ENCODE measurements around the gene GIT2. TPM values are rescaled to one million over a fixed set of nuclear protein-coding genes. Genes with fewer than 3 reads are reported as not detected.

GIT2 gene
- total and polyA plus RNA-seq, 10 donors: 26.5 to 169 (median 121) TPM

- intact Hi-C loops (cut with DNase I; ENCODE audit: low total_unique reads): no loop called here
- H3K4me1 ChIP-seq: peaks cover 0 to 6% (median 0%) of the 10 kb centered on the region in 6 donors
- H3K4me3 ChIP-seq: no peak overlapping the region
- DNase-seq: peak; percentile 38
- H3K36me3 ChIP-seq: peaks cover 11 to 100% (median 95%) of the 10 kb centered on the region in 6 donors
- H3K9me3 ChIP-seq: no peaks in the 10 kb centered on the region
- no peak overlapping the region for H3K27ac ChIP-seq
- 80 to 90% (median 87%) methylated on average over 3 to 4 of the region's 4 CpGs for WGBS, 5 donors
- TF ChIP-seq POLR2AphosphoS5 (IDR thresholded peaks at IDR 0.05): peak in 1 of 3 donors; percentile 6
- TF ChIP-seq CTCF (IDR thresholded peaks at IDR 0.05 in 8 of 11, conservative IDR thresholded peaks at IDR 0.05 in 3 of 11): no peak
- no peaks in the 10 kb centered on the region for H3K27me3 ChIP-seq (replicated peaks in 1 of 7)
Measured at GRCh38 chr12:109916045-109916444, 80.1 kb downstream of the GIT2 start.

- H3K27ac ChIP-seq: no peak overlapping the region
- no peaks in the 10 kb centered on the region for H3K27me3 ChIP-seq (replicated peaks in 1 of 7)
- H3K4me3 ChIP-seq: no peak overlapping the region
- peaks cover 11 to 100% (median 94%) of the 10 kb centered on the region in 6 donors for H3K36me3 ChIP-seq
- TF ChIP-seq CTCF (IDR thresholded peaks at IDR 0.05 in 8 of 11, conservative IDR thresholded peaks at IDR 0.05 in 3 of 11): no peak
- no peak for TF ChIP-seq POLR2A (IDR thresholded peaks at IDR 0.05)
- peak in 1 of 3 donors; percentile 52 for TF ChIP-seq POLR2AphosphoS5 (IDR thresholded peaks at IDR 0.05)
- intact Hi-C loops (cut with DNase I; ENCODE audit: low total_unique reads): no loop called here
- no peaks in the 10 kb centered on the region for H3K9me3 ChIP-seq
- WGBS, 5 donors: 89 to 92% (median 90%) methylated on average over 25 to 26 of the region's 26 CpGs
- H3K4me1 ChIP-seq: peaks cover 0 to 6% (median 0%) of the 10 kb centered on the region in 6 donors
- peak; percentile 64 for DNase-seq
Measured at GRCh38 chr12:109915171-109916040, 80.8 kb downstream of the GIT2 start.

GRCh38 chr12:109914461-109914860 lies 81.7 kb downstream of the GIT2 start:
- intact Hi-C loops (cut with DNase I; ENCODE audit: low total_unique reads): no loop called here
- Histone ChIP-seq H3K4me3 (no peak overlapping the region), H3K9me3 (no peaks in the 10 kb centered on the region), H3K36me3 (peaks cover 11 to 100% (median 91%) of the 10 kb centered on the region in 6 donors), H3K27me3 (replicated peaks in 1 of 7) (no peaks in the 10 kb centered on the region), H3K27ac (no peak overlapping the region), H3K4me1 (peaks cover 0 to 6% (median 0%) of the 10 kb centered on the region in 6 donors)
- DNase-seq: peak; percentile 39
- no peak for TF ChIP-seq POLR2A (IDR thresholded peaks at IDR 0.05)
- TF ChIP-seq POLR2AphosphoS5 (IDR thresholded peaks at IDR 0.05): no peak
- no peak for TF ChIP-seq CTCF (IDR thresholded peaks at IDR 0.05 in 8 of 11, conservative IDR thresholded peaks at IDR 0.05 in 3 of 11)
- 91 to 96% (median 94%) methylated on average over 14 to 16 of the region's 16 CpGs for WGBS, 5 donors

GRCh38 chr12:109912855-109913321 lies 83.3 kb downstream of the GIT2 start:
- peaks cover 11 to 100% (median 91%) of the 10 kb centered on the region in 6 donors for H3K36me3 ChIP-seq
- H3K9me3 ChIP-seq: no peaks in the 10 kb centered on the region
- TF ChIP-seq POLR2A (IDR thresholded peaks at IDR 0.05) (no peak), POLR2AphosphoS5 (IDR thresholded peaks at IDR 0.05) (peak in 1 of 3 donors; percentile 33), CTCF (IDR thresholded peaks at IDR 0.05 in 8 of 11, conservative IDR thresholded peaks at IDR 0.05 in 3 of 11) (no peak)
- DNase-seq: no peak
- peak overlapping the region in 7 of 8 donors; percentile 11 to 46 (median 31) for H3K27ac ChIP-seq
- H3K4me1 ChIP-seq: peaks cover 0 to 6% (median 0%) of the 10 kb centered on the region in 6 donors
- WGBS, 5 donors: 81 to 87% (median 83%) methylated on average over 12 of the region's 12 CpGs
- intact Hi-C loops (cut with DNase I; ENCODE audit: low total_unique reads): no loop called here
- no peaks in the 10 kb centered on the region for H3K27me3 ChIP-seq (replicated peaks in 1 of 7)
- no peak overlapping the region for H3K4me3 ChIP-seq

Data from spleen (tissue), 11 donors.